Melanocyte of skin (primary cell): Measurements from ENCODE around the gene KIAA0319L. TPM values are rescaled to one million over a fixed set of nuclear protein-coding genes. Genes with fewer than 3 reads are reported as not detected.

Experiments used
- total RNA-seq, 2 donors: library from RNA; depleted of rRNA; stranded (reverse); fragments of >200 nt; gene quantifications; 2 replicates each; pipeline ENCODE4 v1.2.3, GENCODE V29; 2012

The KIAA0319L gene
- total RNA-seq: 10 to 100 TPM; 57.9 to 86.4 TPM

DNA sequence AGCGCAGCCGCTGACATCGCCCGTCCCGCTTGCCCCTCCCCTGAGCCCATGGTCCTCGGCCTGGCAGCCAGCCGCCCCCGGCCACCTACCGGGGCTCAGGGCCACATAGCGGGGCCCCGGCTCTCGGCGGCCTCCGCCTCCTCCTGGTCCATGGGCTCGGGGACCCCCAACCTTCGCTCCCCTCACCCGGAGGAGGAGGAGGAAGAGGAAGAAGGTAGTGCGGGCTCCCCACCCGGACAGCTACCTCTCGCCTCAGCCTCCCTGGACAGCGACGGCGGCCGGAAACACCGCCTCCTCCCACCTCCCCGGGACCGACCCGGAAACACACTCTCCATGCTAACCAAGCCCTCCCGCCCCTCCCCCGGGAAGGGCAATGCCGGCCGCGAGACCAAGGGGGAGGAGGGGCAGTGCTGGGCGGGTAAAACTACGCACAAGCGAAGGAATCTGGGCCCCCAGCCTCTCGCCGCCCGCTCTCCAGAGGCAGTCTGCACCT, at the start of gene KIAA0319L:
TSS of gene KIAA0319L (minus strand) at position 286 of the 493 bp plus-strand sequence. CDS start 2,912 bp downstream, outside the sequence.

DNA sequence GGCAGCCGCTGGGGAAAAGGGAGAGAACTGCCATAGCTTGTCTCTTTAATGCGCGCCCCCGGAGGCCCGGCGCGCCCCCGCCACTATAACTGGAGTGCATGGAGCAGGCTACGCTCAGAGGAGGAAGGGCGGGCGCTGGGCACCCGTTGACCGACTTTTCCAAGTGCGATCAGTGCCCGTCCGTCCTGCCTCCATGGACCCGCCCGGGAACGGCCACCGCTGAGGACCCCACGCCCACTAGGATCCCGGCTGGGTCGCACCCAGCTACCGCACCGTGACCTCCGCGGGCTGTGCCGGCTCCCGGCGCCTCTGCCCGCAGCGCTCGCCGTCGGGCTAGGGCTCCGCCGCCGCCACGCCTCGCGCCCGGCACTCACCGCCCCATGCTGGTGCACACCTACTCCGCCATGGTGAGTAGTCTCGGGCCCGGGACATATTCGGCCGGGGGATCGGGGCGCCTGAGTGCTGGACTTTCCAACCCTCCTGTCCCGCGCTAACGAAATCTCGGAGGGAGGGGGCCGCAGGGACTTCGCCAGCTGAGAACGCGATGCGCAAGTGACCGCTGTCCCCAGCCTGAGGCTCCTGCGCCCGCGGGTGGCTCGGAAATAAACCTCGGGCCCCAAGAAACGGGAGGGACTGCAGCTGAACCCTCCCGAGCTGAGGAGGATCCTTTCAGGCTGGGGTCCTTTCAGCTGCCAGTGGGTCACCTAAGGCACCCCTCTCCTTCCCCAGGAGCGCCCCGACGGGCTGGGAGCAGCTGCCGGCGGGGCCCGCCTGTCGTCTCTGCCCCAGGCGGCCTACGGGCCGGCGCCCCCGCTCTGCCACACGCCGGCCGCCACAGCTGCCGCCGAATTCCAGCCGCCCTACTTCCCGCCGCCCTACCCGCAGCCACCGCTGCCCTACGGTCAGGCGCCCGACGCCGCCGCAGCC, 16.3 kb upstream of the KIAA0319L start, which contains the start of gene TFAP2E:
TSS of gene TFAP2E (plus strand) at position 117 of the 927 bp plus-strand sequence. CDS start at position 381, 264 bp downstream.

DNA sequence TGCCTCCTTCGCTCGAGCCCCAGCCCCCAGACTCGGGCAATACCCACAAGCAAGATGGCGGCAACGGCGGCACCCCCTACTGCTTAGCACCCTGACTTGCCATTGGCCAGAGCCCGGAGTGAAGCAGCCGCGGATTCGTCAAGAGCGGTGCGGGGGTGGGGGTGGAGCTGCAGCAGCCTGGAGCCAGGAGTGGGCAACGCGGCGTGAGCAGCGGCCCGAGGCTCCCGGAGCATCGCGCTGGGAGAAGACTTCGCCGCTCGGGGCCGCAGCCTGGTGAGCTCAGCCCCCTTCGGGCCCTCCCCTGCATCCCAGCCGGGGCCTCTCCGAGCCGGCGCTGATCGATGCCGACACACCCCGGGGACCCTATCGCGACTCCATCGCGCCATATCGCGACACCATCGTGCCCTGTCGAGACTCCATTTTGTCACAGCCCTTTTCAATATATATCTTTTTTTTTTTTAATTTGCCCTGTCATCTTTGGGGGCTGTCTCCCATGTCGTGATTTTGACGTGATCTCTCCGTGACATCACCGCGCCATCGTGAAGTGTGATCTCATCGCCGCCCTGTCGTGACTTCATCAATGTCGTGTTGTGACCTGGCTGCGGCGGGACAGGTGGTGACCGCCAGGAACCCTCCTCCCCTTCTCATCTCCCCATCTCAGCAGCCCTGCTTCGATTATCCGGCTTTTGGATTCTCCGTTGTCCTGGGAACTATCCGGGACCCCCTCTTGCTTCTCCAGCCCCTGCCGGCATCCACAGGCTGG, 589 bp upstream of the KIAA0319L start, which contains the start of gene NCDN:
TSS of gene NCDN (plus strand) at position 189 of the 763 bp plus-strand sequence. CDS start at position 581, 392 bp downstream.

Other genes with a start within 250 kb of the KIAA0319L start
- 10 to 100 TPM; 30.3 to 34.1 TPM for gene NCDN, start 396 bp upstream of the KIAA0319L start, total RNA-seq
- gene TFAP2E, start 15.9 kb upstream of the KIAA0319L start, total RNA-seq: under 1 TPM; 0.69 to 1.00 TPM
- 10 to 100 TPM; 18.2 to 30.6 TPM for gene PSMB2, start 84.1 kb upstream of the KIAA0319L start, total RNA-seq
- gene C1orf216, start 161.5 kb upstream of the KIAA0319L start, total RNA-seq: 10 to 100 TPM; 26.3 to 31.0 TPM
- gene CLSPN, start 212.6 kb upstream of the KIAA0319L start, total RNA-seq: 10 to 100 TPM in 1 of 2 donors, 1 to 10 TPM in 1; 9.6 to 26.6 TPM